K562 (cell line): ENCODE data around the gene ZSWIM7. TPM values are rescaled to one million over a fixed set of nuclear protein-coding genes. Genes with fewer than 3 reads are reported as not detected.
A peak's percentile ranks its signal among the peaks of the same experiment; 100 is the strongest.

Experiments
- ARID1B ChIP-seq: fragments of 450-650 bp; IDR thresholded peaks from 2 replicates; pipeline ENCODE4 v1.6.1; 2016; ENCODE audit warnings: antibody characterized with exemption, mild to moderate bottlenecking, inconsistent platforms
- BRD9 ChIP-seq: fragments of 450-650 bp; IDR thresholded peaks from 2 replicates; pipeline ENCODE4 v1.6.1; 2018; ENCODE audit warnings: low read depth; ENCODE audit not compliant: partially characterized antibody
- EHMT2 ChIP-seq: fragments of 450-650 bp; IDR thresholded peaks from 2 replicates; pipeline ENCODE4 v1.6.1; 2018; ENCODE audit warnings: antibody characterized with exemption
- FOSL1 ChIP-seq: fragments of 200-800 bp; sonication (Bioruptor generic); conservative IDR thresholded peaks from 2 replicates; pipeline ENCODE4 v1.6.1; 2016; ENCODE audit warnings: missing genetic modification characterization, missing compliant biosample characterization
- HDAC6 ChIP-seq: IDR thresholded peaks from 2 replicates; pipeline ENCODE4 v1.6.1; 2012; ENCODE audit warnings: low read depth, mild to moderate bottlenecking, control low read depth, inconsistent platforms, low read length, moderate library complexity
- KDM2B ChIP-seq: fragments of 250-450 bp; sonication (Bioruptor Pico); IDR thresholded peaks from 2 replicates; pipeline ENCODE4 v1.8.0; 2021; ENCODE audit warnings: mild to moderate bottlenecking, moderate library complexity
- MAFG ChIP-seq: fragments of 450-650 bp; conservative IDR thresholded peaks from 2 replicates; pipeline ENCODE4 v1.6.1; 2016; ENCODE audit warnings: missing genetic modification characterization, missing compliant biosample characterization
- RNF2 ChIP-seq: sonication (generic); IDR thresholded peaks from 2 replicates; pipeline ENCODE4 v1.6.1; 2016
- RUNX1 ChIP-seq: sonication (generic); IDR thresholded peaks from 2 replicates; pipeline ENCODE4 v1.6.1; 2016; ENCODE audit warnings: antibody characterized with exemption, low read depth
- SNAPC5 ChIP-seq: fragments of 250-450 bp; sonication (Bioruptor Pico); IDR thresholded peaks from 2 replicates; pipeline ENCODE4 v1.8.0; 2021; ENCODE audit warnings: moderate library complexity, mild to moderate bottlenecking, inconsistent platforms
- TAL1 ChIP-seq: fragments of 450-650 bp; IDR thresholded peaks from 2 replicates; pipeline ENCODE4 v1.6.1; 2016; ENCODE audit warnings: mild to moderate bottlenecking
- TEAD4 ChIP-seq, 2 experiments: sonication (generic) in 1 of 2; formaldehyde crosslinking in 1 of 2; IDR thresholded peaks; 2 replicates each; pipeline versions ENCODE4 v1.6.1 to v1.8.0; 2012 to 2022; ENCODE audit warnings: borderline replicate concordance in 1 of 2, inconsistent platforms in 1 of 2, low read length in 1 of 2, mild to moderate bottlenecking in 1 of 2, missing genetic modification reagents in 1 of 2
- ZBTB12 ChIP-seq: fragments of 250-450 bp; sonication (Bioruptor Pico); IDR thresholded peaks from 2 replicates; pipeline ENCODE4 v1.4.0; 2020
- ZNF592 ChIP-seq: fragments of 450-650 bp; IDR thresholded peaks from 2 replicates; pipeline ENCODE4 v1.6.1; 2017; ENCODE audit warnings: antibody characterized with exemption, mild to moderate bottlenecking
- polyA plus RNA-seq, 8 experiments: library from polyadenylated mRNA; depleted of rRNA in 4 of 8; stranded (reverse) in 5 of 8; unstranded in 3 of 8; fragments of >200 nt; fragmentation: Nextera tagmentation in 2 of 8; fragmentation: Illumina TruSeq in 1 of 8; extraction: Ambion mirVana in 2 of 8; extraction: Trizol in 1 of 8; gene quantifications; 2 replicates each; pipeline versions ENCODE4 v1.2.1 to v1.2.3, GENCODE V29; 2011 to 2014; ENCODE audit warnings: inconsistent platforms in 1 of 8, missing spikeins in 1 of 8
- total RNA-seq, 7 experiments: library from RNA; depleted of rRNA in 6 of 7; stranded (reverse); fragments of >200 nt in 6 of 7; fragmentation: Illumina TruSeq in 2 of 7; extraction: Trizol in 2 of 7; gene quantifications; 2 replicates each; pipeline versions ENCODE4 v1.2.1 to v1.2.3, GENCODE V29; 2011 to 2021; ENCODE audit warnings: low replicate concordance in 1 of 7
- TF ChIP-seq, protein P1 (sequence below): fragments of 450-650 bp; formaldehyde crosslinking; IDR thresholded peaks from 2 replicates; pipeline ENCODE4 v1.4.0; 2020; ENCODE audit warnings: mild to moderate bottlenecking
- TF ChIP-seq, protein P2 (sequence below), 3 experiments: fragments of 200-800 bp in 1 of 3; fragments of 250-450 bp in 1 of 3; fragments of 450-650 bp in 1 of 3; sonication (Bioruptor Pico) in 1 of 3; sonication (Bioruptor generic) in 1 of 3; formaldehyde crosslinking in 1 of 3; IDR thresholded peaks; 2 replicates each; pipeline versions ENCODE4 v1.6.1 to v1.8.0; 2016 to 2022; ENCODE audit warnings: mild to moderate bottlenecking in 2 of 3, missing genetic modification characterization in 2 of 3, missing compliant biosample characterization in 1 of 3, moderate library complexity in 1 of 3
- TF ChIP-seq, protein P3 (sequence below): sonication (generic); IDR thresholded peaks from 2 replicates; pipeline ENCODE4 v1.6.1; 2016

Gene ZSWIM7
- total and polyA plus RNA-seq, 9 of the 15 experiments (the other 6 are each of a cell fraction or from before 2014, with no cell fraction given) = 5.9 to 18.7 (median 9.5) TPM

- TF ChIP-seq MAFG (peak; percentile 67), RUNX1 (no peak), HDAC6 (no peak), ARID1B (peak; percentile 44), TEAD4 (IDR thresholded peaks at IDR 0.05; ENCODE audit: low read length) (no peak), TEAD4 (CRISPR knock-in tag; IDR thresholded peaks at IDR 0.05; ENCODE audit: borderline replicate concordance) (no peak), KDM2B (CRISPR knock-in tag) (no peak), RNF2 (no peak), FOSL1 (tag) (peak; percentile 63), SNAPC5 (CRISPR knock-in tag) (no peak), BRD9 (no peak), EHMT2 (no peak), ZBTB12 (CRISPR knock-in tag) (no peak), ZNF592 (0 out of 2 replicates have a peak, but pooled peaks have one; percentile 31), TAL1 (no peak)
- TF ChIP-seq, protein P1, sequence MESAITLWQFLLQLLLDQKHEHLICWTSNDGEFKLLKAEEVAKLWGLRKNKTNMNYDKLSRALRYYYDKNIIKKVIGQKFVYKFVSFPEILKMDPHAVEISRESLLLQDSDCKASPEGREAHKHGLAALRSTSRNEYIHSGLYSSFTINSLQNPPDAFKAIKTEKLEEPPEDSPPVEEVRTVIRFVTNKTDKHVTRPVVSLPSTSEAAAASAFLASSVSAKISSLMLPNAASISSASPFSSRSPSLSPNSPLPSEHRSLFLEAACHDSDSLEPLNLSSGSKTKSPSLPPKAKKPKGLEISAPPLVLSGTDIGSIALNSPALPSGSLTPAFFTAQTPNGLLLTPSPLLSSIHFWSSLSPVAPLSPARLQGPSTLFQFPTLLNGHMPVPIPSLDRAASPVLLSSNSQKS (CRISPR knock-in tag) = no peak
- TF ChIP-seq, protein P2, sequence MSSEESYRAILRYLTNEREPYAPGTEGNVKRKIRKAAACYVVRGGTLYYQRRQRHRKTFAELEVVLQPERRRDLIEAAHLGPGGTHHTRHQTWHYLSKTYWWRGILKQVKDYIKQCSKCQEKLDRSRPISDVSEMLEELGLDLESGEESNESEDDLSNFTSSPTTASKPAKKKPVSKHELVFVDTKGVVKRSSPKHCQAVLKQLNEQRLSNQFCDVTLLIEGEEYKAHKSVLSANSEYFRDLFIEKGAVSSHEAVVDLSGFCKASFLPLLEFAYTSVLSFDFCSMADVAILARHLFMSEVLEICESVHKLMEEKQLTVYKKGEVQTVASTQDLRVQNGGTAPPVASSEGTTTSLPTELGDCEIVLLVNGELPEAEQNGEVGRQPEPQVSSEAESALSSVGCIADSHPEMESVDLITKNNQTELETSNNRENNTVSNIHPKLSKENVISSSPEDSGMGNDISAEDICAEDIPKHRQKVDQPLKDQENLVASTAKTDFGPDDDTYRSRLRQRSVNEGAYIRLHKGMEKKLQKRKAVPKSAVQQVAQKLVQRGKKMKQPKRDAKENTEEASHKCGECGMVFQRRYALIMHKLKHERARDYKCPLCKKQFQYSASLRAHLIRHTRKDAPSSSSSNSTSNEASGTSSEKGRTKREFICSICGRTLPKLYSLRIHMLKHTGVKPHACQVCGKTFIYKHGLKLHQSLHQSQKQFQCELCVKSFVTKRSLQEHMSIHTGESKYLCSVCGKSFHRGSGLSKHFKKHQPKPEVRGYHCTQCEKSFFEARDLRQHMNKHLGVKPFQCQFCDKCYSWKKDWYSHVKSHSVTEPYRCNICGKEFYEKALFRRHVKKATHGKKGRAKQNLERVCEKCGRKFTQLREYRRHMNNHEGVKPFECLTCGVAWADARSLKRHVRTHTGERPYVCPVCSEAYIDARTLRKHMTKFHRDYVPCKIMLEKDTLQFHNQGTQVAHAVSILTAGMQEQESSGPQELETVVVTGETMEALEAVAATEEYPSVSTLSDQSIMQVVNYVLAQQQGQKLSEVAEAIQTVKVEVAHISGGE (CRISPR knock-in tag; IDR thresholded peaks at IDR 0.05) = 0 out of 6 replicates have a peak, but pooled peaks of 1 of the 3 experiments have one; percentile 20
- TF ChIP-seq, protein P3, sequence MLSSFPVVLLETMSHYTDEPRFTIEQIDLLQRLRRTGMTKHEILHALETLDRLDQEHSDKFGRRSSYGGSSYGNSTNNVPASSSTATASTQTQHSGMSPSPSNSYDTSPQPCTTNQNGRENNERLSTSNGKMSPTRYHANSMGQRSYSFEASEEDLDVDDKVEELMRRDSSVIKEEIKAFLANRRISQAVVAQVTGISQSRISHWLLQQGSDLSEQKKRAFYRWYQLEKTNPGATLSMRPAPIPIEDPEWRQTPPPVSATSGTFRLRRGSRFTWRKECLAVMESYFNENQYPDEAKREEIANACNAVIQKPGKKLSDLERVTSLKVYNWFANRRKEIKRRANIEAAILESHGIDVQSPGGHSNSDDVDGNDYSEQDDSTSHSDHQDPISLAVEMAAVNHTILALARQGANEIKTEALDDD = no peak
Observed at GRCh38 chr17:15957206-15957605, 42.3 kb downstream of the ZSWIM7 start (continued).
